ENCODE data around the gene LTA4H. TPM values are rescaled to one million over a fixed set of nuclear protein-coding genes. Genes with fewer than 3 reads are reported as not detected.

The LTA4H gene
- total RNA-seq, 1 donor from 2014 or later: 57.3 TPM

Other genes with a start within 250 kb of the LTA4H start
- not detected in 2 replicates for gene NTN4, start 244.8 kb downstream of the LTA4H start, total RNA-seq
- gene SNRPF, start 176.6 kb downstream of the LTA4H start, total RNA-seq: 65.6 and 70.9 TPM in 2 replicates
- not detected in 2 replicates for gene CCDC38, start 93.0 kb downstream of the LTA4H start, total RNA-seq
- gene AMDHD1, start 92.3 kb downstream of the LTA4H start, total RNA-seq: 0.21 and 0.27 TPM in 2 replicates
- gene HAL, start 39.2 kb downstream of the LTA4H start, total RNA-seq: 0.37 and 0.65 TPM in 2 replicates
- 40.8 and 45.3 TPM in 2 replicates for gene ELK3, start 158.8 kb upstream of the LTA4H start, total RNA-seq

Measured in activated T-helper 1 cell treated with anti-CD3 and anti-CD28 coated beads, Interleukin-12 subunit alpha, Interleukin-12 subunit beta, Interleukin-2, Interleukin-4 antibody, amounts not matched to agents 30 ng/mL and 10 ng/mL and 1 ng/mL, durations not matched to agents 14 hours and 24 hours and 36 hours (primary cell).